ACC112 (cell line): ENCODE results near the gene KCNJ9.

Experiments
- H2AFZ ChIP-seq: fragments of 200-600 bp; sonication (generic); one replicate; pipeline ENCODE4 v1.6.0; 2017; ENCODE audit warnings: antibody characterized with exemption, low read length; ENCODE audit not compliant: unreplicated experiment
- H3K27ac ChIP-seq: fragments of 200-600 bp; sonication (generic); 2 replicates; pipeline ENCODE4 v1.5.1; 2014; ENCODE audit warnings: low read depth, mild to moderate bottlenecking, antibody characterized with exemption, low read length, moderate library complexity
- H3K27me3 ChIP-seq: fragments of 200-600 bp; sonication (generic); 2 replicates; pipeline ENCODE4 v1.6.1; 2014; ENCODE audit warnings: mild to moderate bottlenecking, antibody characterized with exemption, low read length, moderate library complexity, mixed read lengths; ENCODE audit not compliant: insufficient read depth
- H3K36me3 ChIP-seq: fragments of 200-600 bp; sonication (generic); 2 replicates; pipeline ENCODE4 v1.6.1; 2016; ENCODE audit warnings: mild to moderate bottlenecking, antibody characterized with exemption, low read length, moderate library complexity, mixed read lengths; ENCODE audit not compliant: insufficient read depth
- H3K4me1 ChIP-seq: fragments of 200-600 bp; sonication (generic); one replicate; pipeline ENCODE4 v1.6.1; 2016; ENCODE audit warnings: low read length, mixed read lengths; ENCODE audit not compliant: insufficient read depth, unreplicated experiment, control insufficient read depth
- H3K4me3 ChIP-seq: fragments of 200-600 bp; sonication (generic); 2 replicates; pipeline ENCODE4 v1.5.1; 2014; ENCODE audit warnings: mild to moderate bottlenecking, low read depth, low read length
- H3K79me2 ChIP-seq: fragments of 200-600 bp; sonication (generic); one replicate; pipeline ENCODE4 v1.6.0; 2016; ENCODE audit warnings: low read length; ENCODE audit not compliant: control insufficient read depth, unreplicated experiment, insufficient read depth

KCNJ9 gene

GRCh38 chr1:160136926-160137200 is 55.5 kb downstream of the KCNJ9 start:
- Histone ChIP-seq H3K27ac (no peak overlapping the region), H3K36me3 (no peaks in the 10 kb centered on the region), H3K27me3 (peaks cover 44% of the 10 kb centered on the region)

GRCh38 chr1:160137216-160137862 is 56.0 kb downstream of the KCNJ9 start:
- no peaks in the 10 kb centered on the region for H3K36me3 ChIP-seq
- H3K79me2 ChIP-seq, result no peaks in the 10 kb centered on the region
- H3K4me3 ChIP-seq, result no peak overlapping the region
- no peak overlapping the region for H2AFZ ChIP-seq
- H3K4me1 ChIP-seq, result no peaks in the 10 kb centered on the region
- H3K27me3 ChIP-seq, result peaks cover 42% of the 10 kb centered on the region
- H3K27ac ChIP-seq, result no peak overlapping the region

More at GRCh38 chr1:160136926-160137200, 55.5 kb downstream of the KCNJ9 start:
- Histone ChIP-seq H2AFZ (no peak overlapping the region), H3K4me3 (no peak overlapping the region), H3K79me2 (no peaks in the 10 kb centered on the region), H3K4me1 (no peaks in the 10 kb centered on the region)

GRCh38 chr1:160139840-160140239 is 58.5 kb downstream of the KCNJ9 start:
- H3K4me3 ChIP-seq, result no peak overlapping the region
- H3K4me1 ChIP-seq, result no peaks in the 10 kb centered on the region
- H3K27ac ChIP-seq, result no peak overlapping the region
- H3K79me2 ChIP-seq, result no peaks in the 10 kb centered on the region
- no peak overlapping the region for H2AFZ ChIP-seq
- H3K27me3 ChIP-seq, result peaks cover 26% of the 10 kb centered on the region
- no peaks in the 10 kb centered on the region for H3K36me3 ChIP-seq
